Measurements from ENCODE around the gene NELL1. TPM values are rescaled to one million over a fixed set of nuclear protein-coding genes. Genes with fewer than 3 reads are reported as not detected.

The NELL1 gene
- total RNA-seq, 1 experiment from 2014 or later, result not detected

DNA sequence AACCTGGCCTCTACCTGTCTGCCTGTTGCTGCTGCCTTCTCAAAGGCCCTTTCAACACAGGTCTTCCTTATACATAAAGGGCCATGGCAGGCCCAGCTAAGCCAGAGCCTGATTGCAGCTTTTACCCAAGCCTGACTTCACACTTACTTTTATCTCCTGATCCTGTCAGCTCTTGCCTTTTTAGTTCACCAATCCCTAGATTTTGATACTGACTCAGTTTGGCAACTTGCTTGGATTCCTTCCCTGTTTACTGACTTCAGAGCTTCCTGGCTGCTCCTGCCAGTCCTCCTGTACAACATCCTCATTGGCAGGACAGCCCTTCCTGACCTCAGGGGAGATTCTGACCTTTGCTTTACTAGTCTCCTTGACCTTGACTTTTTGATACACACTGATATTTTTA lies 195.2 kb downstream of the NELL1 start:
- H3K4me1 Mint-ChIP-seq (ENCODE audit: low read depth, unreplicated experiment), result no peaks in the 10 kb centered on the region
- no peaks in the 10 kb centered on the region for H3K27me3 ChIP-seq (replicated peaks; ENCODE audit: control insufficient read depth, insufficient read depth, low read length)
- intact Hi-C loops (cut with micrococcal nuclease; ENCODE audit: unreplicated experiment), result no loop called here
- no peak for DNase-seq
- POLR2A ChIA-PET, result no interaction called here
- no peaks in the 10 kb centered on the region for H3K36me3 Mint-ChIP-seq (ENCODE audit: insufficient read depth, unreplicated experiment)
- H3K4me3 Mint-ChIP-seq (ENCODE audit: unreplicated experiment), result no peak overlapping the region
- H3K4me1 ChIP-seq, result no peaks in the 10 kb centered on the region
- no peak overlapping the region for H3K27ac Mint-ChIP-seq (ENCODE audit: unreplicated experiment)
- H3K9me3 Mint-ChIP-seq (ENCODE audit: unreplicated experiment), result no peaks in the 10 kb centered on the region
- H3K27me3 Mint-ChIP-seq (ENCODE audit: insufficient read depth, unreplicated experiment), result peaks cover 11% of the 10 kb centered on the region
- no peaks in the 10 kb centered on the region for H3K36me3 ChIP-seq (ENCODE audit: control insufficient read depth, insufficient read depth, low read length)
- TF ChIP-seq, protein P1, sequence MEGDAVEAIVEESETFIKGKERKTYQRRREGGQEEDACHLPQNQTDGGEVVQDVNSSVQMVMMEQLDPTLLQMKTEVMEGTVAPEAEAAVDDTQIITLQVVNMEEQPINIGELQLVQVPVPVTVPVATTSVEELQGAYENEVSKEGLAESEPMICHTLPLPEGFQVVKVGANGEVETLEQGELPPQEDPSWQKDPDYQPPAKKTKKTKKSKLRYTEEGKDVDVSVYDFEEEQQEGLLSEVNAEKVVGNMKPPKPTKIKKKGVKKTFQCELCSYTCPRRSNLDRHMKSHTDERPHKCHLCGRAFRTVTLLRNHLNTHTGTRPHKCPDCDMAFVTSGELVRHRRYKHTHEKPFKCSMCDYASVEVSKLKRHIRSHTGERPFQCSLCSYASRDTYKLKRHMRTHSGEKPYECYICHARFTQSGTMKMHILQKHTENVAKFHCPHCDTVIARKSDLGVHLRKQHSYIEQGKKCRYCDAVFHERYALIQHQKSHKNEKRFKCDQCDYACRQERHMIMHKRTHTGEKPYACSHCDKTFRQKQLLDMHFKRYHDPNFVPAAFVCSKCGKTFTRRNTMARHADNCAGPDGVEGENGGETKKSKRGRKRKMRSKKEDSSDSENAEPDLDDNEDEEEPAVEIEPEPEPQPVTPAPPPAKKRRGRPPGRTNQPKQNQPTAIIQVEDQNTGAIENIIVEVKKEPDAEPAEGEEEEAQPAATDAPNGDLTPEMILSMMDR (IDR thresholded peaks at IDR 0.05; ENCODE audit: insufficient read depth in 1 of 2, low read depth in 1 of 2, low read length in 1 of 2, severe bottlenecking in 1 of 2, unreplicated experiment in 1 of 2), result no peak
- H3K9me3 ChIP-seq, result no peaks in the 10 kb centered on the region
- no TSS peak for BruUV-seq (replicated peaks)
- no peak overlapping the region for H3K4me3 ChIP-seq (ENCODE audit: low read depth, low read length)
- CTCF ChIA-PET, result no interaction called here

DNA sequence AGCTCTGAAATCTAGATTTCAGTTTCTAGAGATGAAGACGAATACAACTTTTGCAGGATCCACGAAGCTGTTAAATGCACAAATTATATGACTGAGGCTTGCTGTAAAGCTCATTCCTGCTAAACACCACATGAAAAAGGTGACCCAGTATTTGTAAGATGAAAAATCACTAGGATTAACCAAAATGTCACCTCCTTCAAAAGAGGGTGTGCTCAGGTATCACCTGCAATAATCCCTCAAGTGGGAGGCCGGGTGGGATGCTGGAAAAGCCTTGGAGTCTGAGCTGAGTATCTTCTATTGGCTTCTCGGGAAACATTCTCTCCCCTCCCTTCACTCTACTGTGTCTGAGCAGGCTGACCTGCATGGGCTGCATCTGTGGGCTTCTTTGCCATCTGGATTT lies 195.8 kb downstream of the NELL1 start:
- Histone ChIP-seq H3K36me3 (ENCODE audit: control insufficient read depth, insufficient read depth, low read length) (no peaks in the 10 kb centered on the region), H3K9me3 (no peaks in the 10 kb centered on the region), H3K4me3 (ENCODE audit: low read depth, low read length) (no peak overlapping the region), H3K27me3 (replicated peaks; ENCODE audit: control insufficient read depth, insufficient read depth, low read length) (no peaks in the 10 kb centered on the region), H3K4me1 (no peaks in the 10 kb centered on the region)
- ChIA-PET POLR2A (no interaction called here), CTCF (no interaction called here)
- Mint-ChIP-seq H3K36me3 (ENCODE audit: insufficient read depth, unreplicated experiment) (no peaks in the 10 kb centered on the region), H3K27ac (ENCODE audit: unreplicated experiment) (no peak overlapping the region), H3K27me3 (ENCODE audit: insufficient read depth, unreplicated experiment) (peaks cover 11% of the 10 kb centered on the region), H3K4me1 (ENCODE audit: low read depth, unreplicated experiment) (no peaks in the 10 kb centered on the region), H3K4me3 (ENCODE audit: unreplicated experiment) (no peak overlapping the region), H3K9me3 (ENCODE audit: unreplicated experiment) (no peaks in the 10 kb centered on the region)
- no peak for DNase-seq
- BruUV-seq (replicated peaks), result no TSS peak
- intact Hi-C loops (cut with micrococcal nuclease; ENCODE audit: unreplicated experiment), result no loop called here
- TF ChIP-seq, protein P1 (IDR thresholded peaks at IDR 0.05; ENCODE audit: insufficient read depth in 1 of 2, low read depth in 1 of 2, low read length in 1 of 2, severe bottlenecking in 1 of 2, unreplicated experiment in 1 of 2), result no peak

DNA sequence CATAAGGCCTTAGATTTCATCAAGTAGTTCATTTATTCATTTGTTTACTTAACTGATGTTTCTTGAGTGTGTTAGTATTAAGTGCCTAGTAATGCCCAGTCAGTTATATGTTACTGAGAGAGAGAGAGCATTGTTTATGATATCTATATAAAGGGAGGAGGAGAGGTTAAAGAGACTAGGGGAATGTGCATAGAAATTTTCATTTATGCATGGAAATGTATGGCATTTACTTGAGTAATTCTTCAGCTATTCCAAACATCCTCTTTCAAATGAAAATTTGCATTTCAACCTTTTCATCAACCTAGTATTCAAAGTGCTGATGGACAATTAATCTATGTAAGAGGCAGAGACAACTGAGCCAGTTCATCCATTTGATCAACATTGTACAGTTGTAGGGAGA lies 199.7 kb downstream of the NELL1 start:
- Mint-ChIP-seq H3K4me1 (ENCODE audit: low read depth, unreplicated experiment) (no peaks in the 10 kb centered on the region), H3K27me3 (ENCODE audit: insufficient read depth, unreplicated experiment) (peaks cover 11% of the 10 kb centered on the region), H3K9me3 (ENCODE audit: unreplicated experiment) (no peaks in the 10 kb centered on the region), H3K4me3 (ENCODE audit: unreplicated experiment) (no peak overlapping the region), H3K27ac (ENCODE audit: unreplicated experiment) (no peak overlapping the region), H3K36me3 (ENCODE audit: insufficient read depth, unreplicated experiment) (no peaks in the 10 kb centered on the region)
- POLR2A ChIA-PET, result no interaction called here
- DNase-seq, result no peak
- BruUV-seq (replicated peaks), result no TSS peak
- Histone ChIP-seq H3K9me3 (no peaks in the 10 kb centered on the region), H3K4me1 (no peaks in the 10 kb centered on the region), H3K36me3 (ENCODE audit: control insufficient read depth, insufficient read depth, low read length) (no peaks in the 10 kb centered on the region), H3K27me3 (replicated peaks; ENCODE audit: control insufficient read depth, insufficient read depth, low read length) (no peaks in the 10 kb centered on the region), H3K4me3 (ENCODE audit: low read depth, low read length) (no peak overlapping the region)
- intact Hi-C loops (cut with micrococcal nuclease; ENCODE audit: unreplicated experiment), result no loop called here
- TF ChIP-seq, protein P1 (IDR thresholded peaks at IDR 0.05; ENCODE audit: insufficient read depth in 1 of 2, low read depth in 1 of 2, low read length in 1 of 2, severe bottlenecking in 1 of 2, unreplicated experiment in 1 of 2), result no peak
- CTCF ChIA-PET, result no interaction called here

All from Caco-2 (cell line).